NCI-H1436 (cell line): ENCODE results near the gene ARHGEF10L.
A peak's percentile ranks its signal among the peaks of the same experiment; 100 is the strongest.

Experiments used
- DNase-seq: peaks from one replicate; lab custom pipeline; 2025; lab: John Stamatoyannopoulos, UW

Gene ARHGEF10L

DNA sequence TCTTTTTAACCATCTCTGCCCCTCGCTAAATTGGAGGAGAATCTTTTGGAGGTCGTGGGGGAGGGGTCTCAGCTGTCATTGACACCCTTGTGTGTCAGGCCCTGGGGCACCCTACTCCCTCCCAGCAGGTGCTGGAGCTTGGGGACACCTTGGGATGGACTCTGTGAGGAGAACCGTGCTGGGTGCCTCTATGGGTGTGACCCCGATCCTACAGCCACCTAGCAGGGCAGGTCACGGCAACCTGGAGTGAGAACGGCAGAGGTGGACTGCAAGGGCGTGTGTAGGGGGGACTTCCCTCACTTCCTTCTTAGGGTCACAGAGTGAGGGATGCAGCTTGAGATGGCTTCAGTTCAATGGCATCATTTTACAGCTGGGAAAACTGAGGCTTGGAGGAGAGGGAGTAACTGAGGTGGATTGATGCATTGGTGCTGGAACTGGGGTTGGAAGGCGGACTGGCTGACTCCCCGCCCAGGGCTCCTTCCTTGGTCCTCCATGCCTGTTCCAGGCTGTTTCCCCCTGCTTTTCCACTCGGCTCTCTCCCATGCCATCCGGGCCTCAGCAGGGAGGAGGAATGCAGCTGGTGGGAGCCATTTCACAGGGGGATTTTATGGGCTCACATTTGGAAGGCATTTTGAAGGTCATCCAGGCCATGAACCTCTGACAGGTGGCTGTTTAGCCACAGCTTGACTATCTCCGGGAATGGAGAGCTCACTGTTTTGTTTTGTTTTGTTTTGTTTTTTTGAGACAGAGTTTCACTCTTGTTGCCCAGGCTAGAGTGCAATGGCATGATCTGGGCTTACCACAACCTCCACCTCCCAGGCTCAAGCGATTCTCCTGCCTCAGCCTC lies 18.8 kb upstream of the ARHGEF10L start:
- no peak for DNase-seq

DNA sequence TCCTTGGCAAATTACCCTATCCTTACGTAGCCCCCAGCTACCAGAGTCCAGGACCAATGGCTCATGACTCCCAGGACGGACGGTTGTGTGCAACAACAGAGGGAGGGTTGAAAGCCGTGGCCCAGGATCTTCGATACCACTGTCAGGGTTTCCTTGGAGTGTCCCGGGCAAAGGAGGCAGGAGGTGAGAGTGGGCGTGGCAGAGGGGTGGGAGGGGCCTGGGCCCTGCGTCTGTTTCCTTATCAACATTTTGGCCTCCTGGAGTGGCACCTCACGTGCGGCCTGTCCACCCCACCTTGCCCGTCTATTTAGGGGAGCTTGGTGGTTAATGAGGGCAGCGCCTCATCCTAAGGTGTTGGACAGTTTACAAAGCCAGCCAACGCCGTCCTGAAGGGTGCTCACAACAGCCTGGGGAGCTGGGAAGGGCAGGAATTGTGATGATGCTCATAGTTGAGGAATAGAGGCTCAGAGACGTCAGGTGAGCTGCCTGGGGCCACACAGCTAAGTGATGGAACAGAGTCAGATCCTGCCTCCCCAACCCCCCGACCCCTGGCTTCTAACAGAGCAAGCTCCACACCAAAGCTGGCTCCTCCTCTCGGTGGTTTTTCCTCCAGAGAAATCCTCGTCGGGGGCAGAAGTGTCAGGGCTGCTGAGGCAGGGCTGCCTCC lies 17.4 kb upstream of the ARHGEF10L start:
- no peak for DNase-seq

DNA sequence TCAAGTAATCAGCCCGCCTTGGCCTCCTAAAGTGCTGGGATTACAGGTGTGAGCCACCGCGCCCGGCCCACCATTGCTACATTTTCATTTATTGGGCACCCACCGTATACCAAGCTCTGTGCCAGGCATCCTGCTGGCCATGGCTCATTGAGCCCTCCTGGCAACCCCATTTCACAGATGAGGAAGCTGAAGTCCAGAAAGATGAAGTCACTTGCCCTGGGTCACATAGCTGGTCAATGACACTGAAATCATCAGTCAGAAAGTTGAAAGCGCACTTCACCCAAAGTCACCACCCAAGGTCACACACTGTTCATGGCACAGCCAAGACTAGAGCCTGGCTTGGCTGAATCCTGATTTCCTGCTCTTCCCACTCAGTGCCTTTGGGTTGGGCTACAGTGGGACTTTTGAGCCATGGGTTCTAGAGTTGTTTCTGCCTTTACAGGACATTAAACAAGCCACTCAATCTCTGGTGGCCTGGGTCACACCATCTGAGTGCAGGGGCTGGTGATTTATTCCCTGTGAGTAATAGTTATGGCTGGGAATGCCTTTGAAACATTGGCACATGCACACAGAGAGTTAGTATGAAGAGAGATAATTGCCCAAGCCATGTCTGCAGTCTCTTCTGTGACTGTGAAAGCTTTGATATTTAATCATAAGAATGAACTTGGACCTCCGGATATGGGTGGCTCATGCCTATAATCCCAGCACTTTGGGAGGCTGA lies 16.0 kb upstream of the ARHGEF10L start:
- DNase-seq, result no peak

DNA sequence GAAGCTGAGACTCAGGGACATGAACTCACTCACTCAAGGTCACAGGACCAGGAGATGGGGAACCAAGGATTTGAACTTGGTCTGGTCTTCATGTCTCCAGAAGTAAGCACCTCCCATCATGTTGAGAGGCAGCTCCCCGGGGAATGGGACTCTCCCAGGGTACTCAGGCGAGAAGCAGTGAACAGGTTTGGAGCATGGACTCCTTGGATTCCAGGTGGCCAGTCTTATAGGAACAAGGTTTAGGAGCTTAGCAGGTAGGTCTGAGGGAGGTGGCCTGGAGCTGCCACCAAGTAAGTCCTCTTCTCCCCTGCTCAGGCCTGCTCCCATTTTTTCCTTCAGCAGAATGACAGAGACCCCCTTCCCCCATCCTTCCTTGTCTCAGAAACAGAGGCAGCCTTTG lies 14.9 kb upstream of the ARHGEF10L start:
- DNase-seq, result no peak

DNA sequence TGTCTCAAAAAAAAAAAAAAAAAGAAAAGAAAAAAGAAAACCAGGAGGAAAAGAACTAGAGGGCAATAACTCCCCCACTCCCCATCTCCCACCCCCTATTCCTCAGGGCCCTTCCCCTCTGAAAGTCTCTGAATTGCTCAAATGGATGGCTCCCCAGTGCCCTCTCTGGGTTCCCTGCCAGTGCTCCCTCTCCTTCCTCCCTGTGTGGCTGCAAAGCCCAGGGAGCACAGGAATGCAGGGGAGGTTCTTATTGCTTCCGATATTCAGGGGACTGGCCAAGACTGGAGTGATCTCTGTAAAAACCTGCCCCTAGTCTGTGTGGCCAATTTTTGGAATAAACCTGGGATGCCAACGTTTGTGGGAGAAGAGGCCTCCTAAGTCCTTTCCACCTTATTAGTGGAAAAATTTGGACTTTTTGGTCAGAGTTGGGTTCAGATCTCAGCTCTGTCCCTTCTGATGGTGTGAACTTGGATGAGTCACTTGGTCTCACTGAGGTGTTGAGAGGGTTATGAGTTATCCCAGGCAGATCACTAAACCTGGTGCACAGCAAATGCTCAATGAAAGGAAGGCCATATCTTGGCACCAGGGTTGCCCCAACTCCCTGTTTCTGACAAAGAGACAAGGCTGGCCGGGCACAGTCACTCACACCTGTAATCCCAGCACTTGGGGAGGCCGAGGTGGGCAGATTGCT lies 13.4 kb upstream of the ARHGEF10L start:
- DNase-seq, result no peak

DNA sequence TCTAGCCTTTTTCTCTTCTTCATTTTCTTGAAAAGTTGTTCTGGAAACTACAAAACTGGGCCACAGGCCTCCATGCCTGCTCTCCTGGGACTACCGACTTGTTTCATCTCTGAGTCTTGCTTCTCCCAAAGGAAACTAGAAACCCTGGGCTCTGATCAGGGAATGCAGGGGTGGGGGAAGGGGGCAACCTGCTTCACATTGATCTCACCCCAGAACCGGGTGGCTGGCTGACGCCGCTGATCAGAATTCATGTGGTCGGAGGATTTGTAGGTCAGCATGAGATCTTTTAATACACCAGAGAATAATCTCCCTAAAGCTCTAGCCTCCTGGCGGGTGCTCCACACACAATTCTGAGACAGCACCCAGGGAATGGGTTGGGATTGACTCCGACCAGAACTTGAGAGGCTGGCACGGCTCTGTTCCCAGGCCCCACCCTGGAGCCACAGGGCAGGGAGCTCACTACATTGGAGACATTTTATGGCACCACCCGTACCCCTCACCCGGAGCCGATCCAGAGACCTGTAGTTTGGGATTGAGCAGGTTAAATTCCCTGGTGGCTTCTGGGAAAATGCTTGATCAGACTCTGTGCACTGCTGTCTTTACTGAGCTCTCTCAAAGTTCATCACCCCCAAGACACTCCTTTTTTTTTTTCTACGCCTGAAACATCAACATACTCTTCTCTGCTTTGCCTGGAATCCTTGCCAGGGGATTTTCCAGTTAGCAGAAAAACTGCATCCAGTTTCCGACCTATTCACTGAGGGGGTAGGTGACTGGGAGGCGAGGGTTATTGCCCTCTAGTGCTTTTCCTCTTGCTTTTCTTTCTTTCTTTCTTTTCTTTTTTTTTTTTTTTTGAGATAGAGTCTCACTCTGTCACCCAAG lies 12.2 kb upstream of the ARHGEF10L start:
- DNase-seq, result no peak

DNA sequence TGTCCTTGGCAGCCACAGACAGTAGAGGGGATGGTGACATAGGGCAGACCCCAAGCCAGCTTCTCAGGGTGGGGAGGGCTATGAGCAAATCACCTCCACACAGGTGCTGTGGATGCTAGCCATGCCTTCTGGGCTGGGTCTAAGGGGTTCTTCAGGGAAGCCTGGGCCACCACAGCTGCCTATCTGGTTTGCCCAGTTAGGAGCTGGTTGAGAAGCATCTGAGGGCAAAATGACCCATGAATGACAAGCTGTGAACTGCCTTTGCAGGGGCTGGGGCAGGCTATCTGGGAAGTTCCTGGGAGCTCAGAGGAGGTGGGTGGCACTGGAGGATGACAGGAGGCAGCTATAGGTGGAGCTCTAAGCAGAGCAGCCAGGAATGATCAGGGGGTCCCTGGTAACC lies 10.1 kb upstream of the ARHGEF10L start:
- DNase-seq, result no peak

DNA sequence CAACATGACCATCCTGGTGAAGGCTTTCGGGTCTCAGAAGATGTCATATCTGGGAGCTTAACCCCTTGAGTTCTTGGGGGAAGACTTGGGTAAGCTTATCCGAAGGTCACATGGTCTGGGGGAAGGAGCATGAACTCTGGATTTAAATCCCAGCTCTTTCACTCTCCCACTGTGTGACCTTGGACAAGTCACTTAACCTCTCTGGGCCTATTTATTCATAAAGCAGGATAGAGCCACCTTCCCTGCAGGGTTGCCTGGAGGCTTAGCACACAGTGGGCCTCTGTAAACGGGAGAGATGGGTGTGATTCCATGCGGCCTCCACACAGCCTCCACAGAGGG lies 8.2 kb upstream of the ARHGEF10L start:
- DNase-seq, result no peak

DNA sequence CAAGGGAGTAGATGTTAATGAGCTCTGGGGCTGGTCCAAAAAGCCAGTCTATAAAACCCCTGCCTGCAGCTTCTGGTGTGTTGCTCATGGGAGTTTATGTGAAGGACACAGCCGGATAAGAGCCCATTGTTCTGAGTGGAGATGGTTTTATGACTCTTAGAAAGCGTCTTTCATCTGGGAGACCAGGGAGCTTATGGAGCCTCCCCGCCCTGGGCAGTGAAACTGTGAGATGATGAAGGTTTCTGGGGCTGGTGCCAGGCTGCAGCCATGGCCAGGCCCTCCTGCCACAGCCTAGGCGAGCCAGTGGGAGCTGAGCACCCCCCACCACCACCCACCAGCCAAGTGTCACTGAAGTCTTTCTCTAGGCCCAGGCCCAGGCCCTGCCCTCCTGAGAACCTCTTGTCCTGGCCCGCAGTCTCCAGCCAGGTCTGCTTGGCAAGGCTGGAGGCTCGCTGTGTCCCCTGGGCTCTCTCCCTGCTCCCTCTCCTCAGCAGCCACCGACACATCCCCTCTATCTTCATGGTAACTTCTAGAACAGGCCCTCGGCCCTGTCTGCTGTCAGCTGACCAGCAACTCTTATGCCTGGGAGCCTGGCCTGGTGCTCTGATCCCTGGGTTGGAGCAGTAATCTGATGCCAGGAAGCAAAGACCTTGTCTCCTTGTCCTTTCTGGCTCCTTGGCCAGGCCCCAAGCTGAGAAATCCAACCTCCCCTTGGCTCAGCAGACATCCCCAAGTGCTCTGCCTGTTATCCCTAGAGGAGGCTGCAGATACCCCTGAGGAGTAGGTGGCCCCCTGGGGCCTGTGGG lies 7.6 kb upstream of the ARHGEF10L start:
- no peak for DNase-seq

DNA sequence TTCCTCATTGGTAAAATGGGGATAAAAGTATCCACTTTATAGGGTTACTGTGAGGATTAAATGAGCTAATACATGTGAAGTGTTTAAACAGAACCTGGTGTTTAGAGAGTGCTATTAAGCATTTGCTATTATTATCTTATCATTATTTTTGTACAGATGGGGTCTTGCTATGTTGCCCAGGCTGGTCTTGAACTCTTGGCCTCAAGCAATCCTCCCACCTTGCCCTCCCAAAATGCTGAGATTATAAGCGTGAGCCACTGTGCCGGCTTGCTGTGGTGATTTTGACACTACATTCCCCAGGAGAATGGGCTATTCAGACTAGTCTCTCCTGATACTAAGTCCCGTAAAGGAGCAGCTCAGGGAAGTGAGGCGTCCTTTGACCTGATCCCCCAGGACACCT lies 6.3 kb upstream of the ARHGEF10L start:
- DNase-seq, result no peak

DNA sequence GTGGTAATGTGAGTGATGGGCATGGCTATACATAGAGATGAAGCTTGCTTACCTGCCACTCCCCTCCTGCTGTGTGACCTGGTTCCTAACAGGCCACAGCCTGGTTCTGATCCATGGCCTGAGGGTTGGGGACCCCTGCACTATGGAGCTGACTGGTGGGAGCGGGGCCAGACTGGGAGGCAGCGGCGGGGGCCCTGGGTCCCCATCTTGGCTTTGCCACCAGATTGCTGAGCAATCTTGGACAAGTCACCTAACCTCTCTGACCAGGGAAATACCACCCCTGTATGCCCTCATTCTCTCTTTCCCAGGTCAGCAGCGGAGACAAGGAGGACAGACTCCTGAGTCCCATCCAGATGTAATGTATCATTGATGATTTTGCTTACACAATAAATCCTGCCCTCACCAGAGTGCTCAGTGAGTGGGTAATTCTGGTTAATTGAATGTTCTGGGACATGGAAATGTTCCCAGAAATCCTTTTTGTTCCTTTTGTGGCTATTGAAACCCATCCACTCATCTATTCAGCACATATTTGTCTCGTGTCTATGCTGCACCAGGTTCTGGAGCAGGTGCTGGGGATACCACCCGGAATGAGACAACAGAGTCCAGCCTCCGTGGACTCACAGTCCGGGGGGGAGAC lies 4.1 kb upstream of the ARHGEF10L start:
- DNase-seq, result no peak

DNA sequence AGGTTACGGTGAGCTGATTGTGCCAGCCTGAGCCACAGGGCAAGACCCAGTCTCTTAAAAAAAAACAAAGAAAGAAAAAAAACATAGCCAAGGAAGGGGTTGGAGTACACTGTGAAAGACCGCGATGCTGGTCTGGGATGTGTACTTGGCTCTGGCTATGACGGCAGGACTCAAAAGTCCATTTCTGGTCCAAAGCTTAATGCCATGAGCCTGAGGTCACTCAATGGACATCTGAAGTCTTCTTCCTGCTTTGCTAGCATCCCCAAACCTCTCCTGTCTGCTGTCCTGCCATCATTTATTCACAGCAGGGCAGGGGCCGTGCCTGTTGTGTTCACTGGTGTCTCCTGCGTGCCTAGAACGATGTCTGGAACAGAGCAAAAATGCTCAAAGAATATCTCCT lies 1.5 kb upstream of the ARHGEF10L start:
- no peak for DNase-seq

DNA sequence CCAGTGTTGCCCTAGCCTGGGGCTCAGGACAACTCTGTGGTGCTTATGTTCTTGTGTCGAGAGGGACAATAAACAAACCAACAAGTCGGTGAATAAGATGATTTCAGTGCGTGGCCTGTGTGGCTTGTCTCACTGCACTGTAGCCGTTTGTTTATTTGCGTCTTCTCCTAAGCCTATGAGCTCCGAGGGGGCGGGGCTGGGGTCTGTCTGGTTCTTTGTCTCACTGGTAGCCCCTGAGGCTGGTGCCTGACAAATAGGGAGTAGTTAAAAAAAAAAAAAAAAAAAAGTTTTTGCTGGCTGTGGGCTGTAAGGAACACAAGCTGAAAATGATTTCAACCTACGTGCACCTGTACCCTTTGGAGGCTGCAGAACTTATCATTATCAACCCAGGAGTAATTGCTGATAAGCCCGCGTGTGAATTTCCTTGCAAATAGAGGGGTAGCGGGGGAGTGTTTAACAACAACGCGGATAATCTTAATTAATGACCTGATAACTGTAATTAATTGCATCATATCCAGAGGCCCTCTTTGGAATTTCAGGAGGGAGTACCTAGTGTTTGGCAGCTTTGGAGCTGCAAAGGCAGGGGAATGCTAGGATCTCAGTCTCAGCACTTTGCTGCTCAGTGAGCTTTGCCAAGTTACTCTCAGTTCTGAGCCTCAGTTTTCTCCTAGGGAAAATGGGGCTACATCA lies 925 bp upstream of the ARHGEF10L start:
- DNase-seq, result peak; percentile 76

DNA sequence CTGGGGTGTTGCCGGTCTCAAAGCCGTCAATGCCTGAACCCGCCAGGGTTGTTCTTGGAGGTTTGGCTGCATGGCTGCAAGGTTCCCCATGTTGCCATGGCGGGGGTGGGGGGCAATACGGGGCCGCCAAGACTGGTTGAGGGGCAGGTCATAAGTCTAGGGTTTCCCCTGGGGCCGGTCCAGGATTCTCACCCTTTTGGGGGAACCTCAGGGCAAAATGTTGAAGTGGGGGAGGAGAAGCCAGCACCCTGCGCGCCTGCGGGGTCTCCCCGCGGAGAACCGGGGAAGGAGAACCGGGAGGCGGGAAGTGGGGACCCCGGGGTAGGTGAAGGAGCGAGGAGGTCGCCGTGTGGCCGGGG lies 401 bp upstream of the ARHGEF10L start:
- no peak for DNase-seq

DNA sequence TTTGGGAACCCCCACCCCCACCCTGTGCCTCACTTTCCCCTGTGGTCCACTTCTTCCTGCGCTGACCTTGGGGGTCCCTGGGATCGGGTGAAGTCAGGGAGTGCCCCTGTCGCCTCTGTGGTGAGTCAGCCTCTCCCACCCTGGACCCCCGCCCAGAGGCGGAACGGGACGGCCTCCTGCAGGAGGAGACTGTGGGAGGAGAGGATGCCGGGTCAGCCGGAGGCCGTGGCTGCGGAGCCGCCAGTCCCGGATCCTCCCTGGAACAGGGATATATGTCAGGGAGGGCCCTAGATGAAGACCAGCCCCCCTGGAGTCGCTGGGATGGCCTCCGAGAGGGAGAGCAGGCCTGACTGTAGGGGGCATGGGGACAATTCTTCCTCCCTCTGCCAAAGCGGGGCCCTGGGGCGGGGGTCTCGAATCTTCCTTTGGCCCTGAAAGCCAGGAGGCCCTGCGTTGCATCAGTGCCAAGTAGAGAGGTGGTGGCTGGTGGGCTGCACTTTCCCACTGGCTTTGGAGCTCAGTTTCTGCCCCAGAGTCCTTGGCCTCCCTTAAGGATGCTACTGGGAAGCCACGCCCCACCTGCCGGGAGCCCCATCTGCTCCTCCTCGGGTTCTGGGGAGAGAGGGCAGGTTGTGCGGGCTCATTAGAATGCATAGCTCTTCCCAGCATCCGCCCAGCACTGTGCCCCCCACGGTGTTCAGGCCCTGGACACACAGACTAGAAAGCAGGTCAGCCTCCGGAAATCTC lies 930 bp downstream of the ARHGEF10L start:
- peak; percentile 18 for DNase-seq

DNA sequence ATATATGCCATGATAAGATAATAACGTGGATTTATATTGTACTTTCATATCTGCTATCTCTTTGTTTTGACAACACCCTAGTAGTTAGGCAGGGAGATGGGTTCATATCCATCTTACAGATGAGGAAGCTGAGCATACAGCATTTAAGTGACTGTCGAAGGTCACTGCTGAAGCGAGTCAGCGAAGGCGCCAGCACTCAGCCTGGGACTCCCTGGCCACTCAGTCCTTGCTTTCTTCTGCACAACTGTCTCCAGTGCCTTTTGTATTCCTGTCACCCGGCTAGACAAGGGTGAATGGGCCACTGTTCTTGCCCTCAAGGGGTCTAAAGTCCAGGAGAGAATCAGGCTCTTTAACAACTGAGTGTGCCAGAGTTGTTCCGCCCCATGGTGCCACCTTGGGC lies 3.1 kb downstream of the ARHGEF10L start:
- DNase-seq, result no peak

DNA sequence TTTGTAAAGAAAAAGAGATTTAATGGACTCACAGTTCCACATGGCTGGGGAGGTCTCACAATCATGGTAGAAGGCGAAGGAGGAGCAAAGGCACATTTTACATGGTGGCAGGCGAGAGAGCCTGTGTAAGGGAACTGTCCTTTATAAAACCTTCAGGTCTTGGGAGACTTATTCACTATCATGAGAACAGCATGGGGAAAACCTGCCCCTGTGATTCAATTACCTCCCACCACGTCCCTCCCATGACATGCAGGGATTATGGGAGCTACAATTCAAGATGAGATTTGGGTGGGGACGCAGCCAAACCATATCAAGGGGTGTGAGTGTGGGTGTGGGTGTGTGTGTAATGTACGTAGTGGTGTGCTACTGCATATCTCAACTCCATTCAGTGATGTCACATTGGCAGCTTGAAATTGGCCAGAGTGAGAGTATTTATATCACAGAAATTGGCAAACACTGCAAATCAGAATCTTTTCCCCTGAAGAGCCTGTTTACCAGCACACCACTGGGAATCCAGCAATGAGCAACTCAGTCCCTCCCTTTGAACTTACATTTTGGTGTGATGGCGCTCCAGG lies 5.4 kb downstream of the ARHGEF10L start:
- no peak for DNase-seq

DNA sequence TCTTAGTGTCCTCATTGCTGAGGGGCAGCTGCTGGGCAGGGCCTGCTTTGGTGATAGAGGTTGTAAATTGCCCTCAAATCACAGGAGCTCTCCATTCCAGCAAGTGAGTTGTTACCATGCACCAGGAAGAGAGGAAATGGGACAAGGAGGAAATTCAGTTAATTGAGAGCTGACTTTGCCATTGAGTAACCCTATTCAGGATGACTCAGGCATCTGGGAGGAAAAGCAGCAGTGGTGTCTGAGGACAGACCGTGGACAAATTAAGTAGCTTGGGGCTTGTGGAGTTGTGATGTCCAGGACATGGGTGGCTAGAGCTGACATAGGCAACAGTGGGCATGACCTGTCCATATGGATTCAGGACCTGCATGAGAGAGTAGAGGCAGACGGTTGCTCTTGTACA lies 5.9 kb downstream of the ARHGEF10L start:
- DNase-seq, result no peak
